GM23248 (cell line): ENCODE measurements around the gene NRG3. TPM values are rescaled to one million over a fixed set of nuclear protein-coding genes. Genes with fewer than 3 reads are reported as not detected.

ENCODE experiments used
- DNase-seq: peaks from one replicate; pipeline ENCODE4 v3.0.0-alpha.2; 2015
- H2AFZ ChIP-seq: fragments of 200-600 bp; sonication (generic); 2 replicates; pipeline ENCODE4 v1.6.1; 2016; ENCODE audit warnings: antibody characterized with exemption
- H3F3A ChIP-seq: fragments of 200-600 bp; sonication (generic); 2 replicates; pipeline ENCODE4 v1.6.1; 2016; ENCODE audit warnings: mild to moderate bottlenecking, antibody characterized with exemption, mixed run types; ENCODE audit not compliant: insufficient read depth
- H3K27ac ChIP-seq: fragments of 200-600 bp; sonication (generic); 2 replicates; pipeline ENCODE4 v1.5.1; 2016; ENCODE audit warnings: mild to moderate bottlenecking
- H3K27me3 ChIP-seq: fragments of 200-600 bp; sonication (generic); replicated peaks from 2 replicates; pipeline ENCODE4 v1.6.1; 2016; ENCODE audit warnings: mild to moderate bottlenecking; ENCODE audit not compliant: insufficient read depth
- H3K36me3 ChIP-seq: fragments of 200-600 bp; sonication (generic); 2 replicates; pipeline ENCODE4 v1.6.1; 2016; ENCODE audit warnings: low read depth, mild to moderate bottlenecking
- H3K4me1 ChIP-seq: fragments of 200-600 bp; sonication (generic); 2 replicates; pipeline ENCODE4 v1.6.1; 2016; ENCODE audit warnings: mild to moderate bottlenecking; ENCODE audit not compliant: insufficient read depth
- H3K4me2 ChIP-seq: fragments of 200-600 bp; sonication (generic); one replicate; pipeline ENCODE4 v1.6.1; 2016; ENCODE audit warnings: mild to moderate bottlenecking; ENCODE audit not compliant: unreplicated experiment
- H3K4me3 ChIP-seq: fragments of 200-600 bp; sonication (generic); 2 replicates; pipeline ENCODE4 v1.5.1; 2016; ENCODE audit warnings: mild to moderate bottlenecking
- H3K79me2 ChIP-seq: fragments of 200-600 bp; sonication (generic); 2 replicates; pipeline ENCODE4 v1.6.1; 2016; ENCODE audit warnings: mild to moderate bottlenecking; ENCODE audit not compliant: insufficient read depth
- H3K9ac ChIP-seq: fragments of 200-600 bp; sonication (generic); 2 replicates; pipeline ENCODE4 v1.6.1; 2016; ENCODE audit warnings: mild to moderate bottlenecking
- H3K9me2 ChIP-seq: fragments of 200-600 bp; sonication (generic); 2 replicates; pipeline ENCODE4 v1.6.1; 2016; ENCODE audit warnings: mixed run types, mild to moderate bottlenecking, moderate library complexity; ENCODE audit not compliant: insufficient read depth
- H3K9me3 ChIP-seq: fragments of 200-600 bp; sonication (generic); one replicate; pipeline ENCODE4 v1.6.1; 2017; ENCODE audit warnings: low read depth
- H4K20me1 ChIP-seq: fragments of 200-600 bp; sonication (generic); 2 replicates; pipeline ENCODE4 v1.6.0; 2016; ENCODE audit not compliant: insufficient read depth
- EZH2 ChIP-seq: fragments of 200-600 bp; sonication (generic); IDR thresholded peaks from 2 replicates; pipeline ENCODE4 v1.6.1; 2018; ENCODE audit warnings: antibody characterized with exemption, mild to moderate bottlenecking; ENCODE audit not compliant: insufficient read depth, poor library complexity, severe bottlenecking
- EZH2phosphoT487 ChIP-seq: fragments of 200-600 bp; sonication (generic); IDR thresholded peaks from 2 replicates; pipeline ENCODE4 v1.6.1; 2018; ENCODE audit warnings: antibody characterized with exemption, moderate library complexity, mild to moderate bottlenecking, low read depth; ENCODE audit not compliant: insufficient read depth
- WGBS, 2 experiments: methylation state at CpG; one replicate each; pipeline ENCODE4 v1.1.6; 2015 to 2017; ENCODE audit warnings: low lambda C conversion rate in 2 of 2, low coverage in 1 of 2; ENCODE audit errors: missing lambda C conversion rate in 2 of 2; 5-methylcytosine and 5-hydroxymethylcytosine counted together
- in situ Hi-C: fragments of 300-500 bp; cut with MboI; formaldehyde crosslinking; loops from 2 replicates; pipeline ENCODE4 v1.15.0; 2020
- polyA plus RNA-seq: library from polyadenylated mRNA; unstranded; fragments of >200 nt; fragmentation: Nextera tagmentation; extraction: Ambion mirVana; gene quantifications from 2 replicates; pipeline ENCODE4 v1.2.1, GENCODE V29; 2016
- total RNA-seq: library from RNA; depleted of rRNA; stranded (reverse); fragments of >200 nt; shearing (Covaris generic); gene quantifications from 2 replicates; pipeline ENCODE4 v1.2.3, GENCODE V29; 2014

Gene NRG3
- total and polyA plus RNA-seq, 2 experiments from 2014 or later = not detected

DNA sequence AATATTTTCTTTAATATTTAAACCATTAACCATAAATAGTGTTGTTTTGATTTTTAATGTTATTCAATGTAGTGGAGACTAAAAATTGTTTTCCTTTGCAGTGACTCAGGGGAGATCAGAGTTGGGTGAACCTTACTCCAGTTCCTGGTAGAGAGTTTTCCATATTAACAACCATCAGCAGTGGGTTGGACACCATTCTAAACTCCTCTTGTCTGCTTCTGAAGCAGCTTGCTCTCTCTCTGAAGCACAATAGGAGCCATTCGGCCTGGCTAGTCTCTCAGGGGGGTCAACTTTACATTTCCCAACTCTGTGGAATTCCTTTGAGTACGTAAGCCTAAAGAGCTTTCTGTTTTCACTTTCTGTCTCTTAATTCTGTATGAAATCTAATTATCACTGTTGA is 9.4 kb upstream of the NRG3 start:
- Histone ChIP-seq H3K9ac (no peak overlapping the region), H3K27me3 (no peaks in the 10 kb centered on the region), H3K79me2 (no peaks in the 10 kb centered on the region), H3F3A (no peaks in the 10 kb centered on the region), H4K20me1 (no peaks in the 10 kb centered on the region), H3K4me3 (no peak overlapping the region), H3K4me1 (no peaks in the 10 kb centered on the region), H3K9me3 (no peaks in the 10 kb centered on the region), H3K36me3 (no peaks in the 10 kb centered on the region), H3K27ac (no peak overlapping the region), H3K9me2 (no peaks in the 10 kb centered on the region), H3K4me2 (no peak overlapping the region), H2AFZ (no peak overlapping the region)
- no peak for DNase-seq
- WGBS, 2 experiments = 10 to 11% methylated on average over 2 of the region's 2 CpGs
- TF ChIP-seq EZH2phosphoT487 (no peak), EZH2 (no peak)
- in situ Hi-C loops = no loop called here

DNA sequence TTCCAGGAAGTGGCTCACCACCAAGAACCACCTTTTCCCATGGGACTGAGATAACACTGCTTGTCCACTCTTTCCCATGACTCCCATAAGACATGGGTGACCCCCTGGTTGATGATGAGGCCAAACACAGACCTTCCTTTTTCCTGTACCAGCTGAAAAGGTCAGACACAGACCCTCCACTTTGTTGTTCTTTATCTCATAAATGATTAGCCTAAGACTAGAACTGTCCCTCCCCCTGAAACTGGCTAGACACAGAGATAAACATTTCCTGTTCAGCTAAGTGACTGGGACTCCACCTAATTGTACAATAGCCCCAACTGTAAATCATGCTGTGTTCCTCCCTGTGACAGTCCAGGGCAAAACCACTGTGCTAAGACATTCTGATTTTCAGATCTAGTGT is 8.2 kb upstream of the NRG3 start:
- H3K4me3 ChIP-seq = no peak overlapping the region
- H3K4me1 ChIP-seq = no peaks in the 10 kb centered on the region
- H3K4me2 ChIP-seq = no peak overlapping the region
- H4K20me1 ChIP-seq = no peaks in the 10 kb centered on the region
- no peaks in the 10 kb centered on the region for H3K36me3 ChIP-seq
- no peak overlapping the region for H2AFZ ChIP-seq
- H3K9me2 ChIP-seq = no peaks in the 10 kb centered on the region
- TF ChIP-seq EZH2 = no peak
- no peaks in the 10 kb centered on the region for H3K79me2 ChIP-seq
- H3K27ac ChIP-seq = no peak overlapping the region
- H3K27me3 ChIP-seq = no peaks in the 10 kb centered on the region
- no peak overlapping the region for H3K9ac ChIP-seq
- no peaks in the 10 kb centered on the region for H3F3A ChIP-seq
- in situ Hi-C loops = no loop called here
- no peak for DNase-seq
- H3K9me3 ChIP-seq = no peaks in the 10 kb centered on the region

DNA sequence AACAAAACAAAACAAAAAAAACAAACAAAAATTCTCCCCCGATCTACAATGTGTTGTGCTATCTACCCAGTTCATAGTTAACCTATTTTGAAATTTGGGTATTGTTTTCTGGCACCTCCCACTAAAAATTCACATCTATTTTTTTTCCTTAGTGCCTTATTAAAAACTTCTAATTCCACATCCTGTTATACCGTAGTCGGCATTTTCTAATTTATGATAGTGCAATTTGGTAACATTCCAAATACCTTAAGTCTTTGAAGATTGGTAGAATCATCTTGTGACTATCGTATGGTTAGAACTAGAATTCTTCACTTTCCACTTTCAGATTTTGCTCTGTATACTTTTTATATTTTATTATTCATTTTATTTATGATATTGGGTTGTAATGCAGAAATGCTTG is 4.5 kb upstream of the NRG3 start:
- in situ Hi-C loops = no loop called here
- Histone ChIP-seq H4K20me1 (no peaks in the 10 kb centered on the region), H3K9ac (no peak overlapping the region), H3K27ac (no peak overlapping the region), H3K4me2 (no peak overlapping the region), H3K4me1 (no peaks in the 10 kb centered on the region), H3K27me3 (peaks cover 8% of the 10 kb centered on the region; the same call in 1 of the 2 replicates), H3K4me3 (no peak overlapping the region), H3K9me3 (no peaks in the 10 kb centered on the region), H3F3A (no peaks in the 10 kb centered on the region), H2AFZ (no peak overlapping the region), H3K36me3 (no peaks in the 10 kb centered on the region), H3K79me2 (no peaks in the 10 kb centered on the region), H3K9me2 (no peaks in the 10 kb centered on the region)
- TF ChIP-seq EZH2phosphoT487 = no peak
- TF ChIP-seq EZH2 = no peak
- WGBS, 2 experiments = 44 to 46% methylated on average over 4 of the region's 4 CpGs
- no peak for DNase-seq

DNA sequence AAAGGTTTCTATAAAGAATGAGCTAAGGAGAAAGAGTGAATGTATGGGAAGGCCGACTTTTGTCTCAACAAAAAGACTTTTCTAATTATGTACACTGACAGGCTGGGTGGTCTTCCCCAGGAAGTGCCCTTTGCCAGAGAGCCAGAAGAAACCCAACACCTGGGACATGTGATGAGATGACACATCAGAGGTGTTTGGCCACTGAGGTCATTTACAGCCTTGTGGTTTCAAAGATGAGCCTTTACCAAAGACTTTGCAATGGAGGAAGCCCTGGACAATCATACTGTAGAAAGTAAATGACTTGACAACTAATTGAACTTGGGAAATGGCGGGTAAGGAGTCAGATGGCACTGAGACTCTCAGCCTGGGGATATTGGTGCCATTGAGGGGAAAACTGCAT is 3.4 kb upstream of the NRG3 start:
- TF ChIP-seq EZH2 (no peak), EZH2phosphoT487 (no peak)
- Histone ChIP-seq H3K4me3 (no peak overlapping the region), H3K36me3 (no peaks in the 10 kb centered on the region), H3K27me3 (peaks cover 19% of the 10 kb centered on the region), H3K4me2 (no peak overlapping the region), H3K9me2 (no peaks in the 10 kb centered on the region), H3F3A (no peaks in the 10 kb centered on the region), H3K79me2 (no peaks in the 10 kb centered on the region), H4K20me1 (no peaks in the 10 kb centered on the region), H3K4me1 (no peaks in the 10 kb centered on the region), H3K27ac (no peak overlapping the region), H2AFZ (no peak overlapping the region), H3K9ac (no peak overlapping the region), H3K9me3 (no peaks in the 10 kb centered on the region)
- 10 to 19% methylated on average over 2 of the region's 2 CpGs for WGBS, 2 experiments
- DNase-seq = no peak
- in situ Hi-C loops = no loop called here

- Histone ChIP-seq H3K9me2 (no peaks in the 10 kb centered on the region), H4K20me1 (no peaks in the 10 kb centered on the region), H3F3A (no peaks in the 10 kb centered on the region), H3K27me3 (peaks cover 25% of the 10 kb centered on the region), H3K4me3 (no peak overlapping the region), H3K4me1 (no peaks in the 10 kb centered on the region), H3K9ac (no peak overlapping the region), H3K4me2 (no peak overlapping the region), H3K27ac (no peak overlapping the region), H3K9me3 (no peaks in the 10 kb centered on the region), H3K36me3 (no peaks in the 10 kb centered on the region), H3K79me2 (no peaks in the 10 kb centered on the region), H2AFZ (no peak overlapping the region)
- DNase-seq = peak; percentile 2
- TF ChIP-seq EZH2phosphoT487 = no peak
- TF ChIP-seq EZH2 = no peak
- in situ Hi-C loops = no loop called here
- 6 to 11% methylated on average over 6 of the region's 6 CpGs for WGBS, 2 experiments
These were observed 2.7 kb upstream of the NRG3 start for GRCh38 chr10:81872206-81872862.
